NCI-H1417 treated with DMSO at 0.1 percent for 48 hours (cell line): Measurements from ENCODE around the gene MAGEF1.

Experiments
- DNase-seq: peaks from one replicate; lab custom pipeline; 2025; lab: John Stamatoyannopoulos, UW

Gene MAGEF1

DNA sequence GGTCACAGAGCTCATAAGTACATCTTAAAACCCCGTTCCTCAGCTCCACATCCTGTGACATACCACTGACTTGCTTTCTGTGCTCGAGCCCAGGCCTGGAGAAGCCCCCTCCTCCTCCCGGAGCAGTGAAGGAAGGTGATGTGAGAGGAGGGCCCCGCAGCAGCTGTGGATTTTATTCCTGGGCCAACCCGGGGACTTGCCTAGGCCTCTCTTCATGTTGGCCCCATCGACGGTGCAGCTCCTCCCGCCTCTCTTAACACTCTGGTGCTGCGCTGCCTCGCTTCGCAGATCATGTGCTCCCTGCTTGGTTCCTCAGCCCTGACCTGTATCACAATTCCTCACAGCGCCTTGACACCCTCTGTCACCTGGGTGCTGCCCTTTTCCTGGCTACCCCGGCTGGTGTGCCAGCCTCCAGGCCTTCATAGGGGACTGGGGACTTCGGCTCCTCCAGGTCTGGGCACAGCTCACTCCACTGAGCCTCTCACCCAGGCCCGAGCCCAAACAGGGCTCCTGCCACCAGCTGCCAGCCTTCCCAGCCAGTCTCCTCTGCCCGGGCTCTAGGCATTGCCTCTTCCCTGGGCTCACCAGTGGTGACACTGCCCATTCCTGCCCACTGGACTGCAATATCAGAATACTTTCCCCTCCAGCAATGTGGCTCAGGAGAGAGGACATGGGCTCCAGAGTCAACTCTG, 21.5 kb downstream of the MAGEF1 start:
- no peak for DNase-seq

DNA sequence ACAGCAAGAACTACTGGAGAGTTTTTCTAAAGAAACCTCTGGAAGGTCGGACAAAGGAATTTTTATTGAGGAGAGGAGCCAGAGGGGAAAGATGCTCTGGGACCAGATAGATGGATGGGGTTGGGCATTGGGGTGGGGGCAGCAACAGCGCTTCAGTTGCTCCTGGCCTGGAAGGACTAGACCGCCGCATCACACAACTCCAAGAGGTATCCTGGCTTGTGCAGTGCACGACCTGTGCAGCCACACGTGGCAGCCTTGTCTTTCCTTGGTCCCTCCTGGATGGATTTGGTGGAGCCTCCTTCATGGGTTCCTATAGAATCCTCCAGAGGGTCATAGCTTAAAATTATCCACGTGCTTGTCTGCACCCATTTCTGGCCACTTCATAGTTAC, 23.0 kb downstream of the MAGEF1 start:
- no peak for DNase-seq

DNA sequence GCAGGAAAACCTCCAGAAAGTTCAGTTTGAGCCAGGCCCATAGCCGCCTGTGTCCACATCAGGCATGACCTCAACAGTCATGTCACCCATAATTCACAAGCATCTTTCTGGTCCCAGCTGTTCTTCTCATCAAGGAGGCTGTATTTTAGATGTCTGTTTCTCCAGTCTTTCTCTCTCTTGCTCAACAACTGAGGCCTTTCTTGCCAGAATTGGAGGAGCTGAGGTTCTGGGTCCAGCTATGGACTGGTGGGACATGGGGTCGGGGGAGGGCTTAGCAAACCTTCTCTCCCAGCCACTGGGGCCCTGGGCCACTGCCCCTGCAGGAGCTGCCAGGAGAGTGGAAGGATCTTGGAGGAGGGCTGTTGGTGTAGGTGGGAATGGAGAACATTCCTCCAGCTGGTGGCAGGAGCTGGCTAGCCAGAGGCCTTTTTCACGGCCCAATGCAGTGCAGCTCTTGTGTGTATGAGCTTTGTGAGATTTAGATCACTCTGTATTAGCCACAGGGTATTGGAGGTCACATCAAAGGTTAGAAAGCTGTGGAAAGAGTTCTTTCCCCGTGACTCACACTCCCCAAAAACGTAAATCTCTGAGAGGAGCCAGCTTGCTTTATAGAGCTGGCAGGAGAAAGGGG, 23.5 kb downstream of the MAGEF1 start:
- DNase-seq: no peak

DNA sequence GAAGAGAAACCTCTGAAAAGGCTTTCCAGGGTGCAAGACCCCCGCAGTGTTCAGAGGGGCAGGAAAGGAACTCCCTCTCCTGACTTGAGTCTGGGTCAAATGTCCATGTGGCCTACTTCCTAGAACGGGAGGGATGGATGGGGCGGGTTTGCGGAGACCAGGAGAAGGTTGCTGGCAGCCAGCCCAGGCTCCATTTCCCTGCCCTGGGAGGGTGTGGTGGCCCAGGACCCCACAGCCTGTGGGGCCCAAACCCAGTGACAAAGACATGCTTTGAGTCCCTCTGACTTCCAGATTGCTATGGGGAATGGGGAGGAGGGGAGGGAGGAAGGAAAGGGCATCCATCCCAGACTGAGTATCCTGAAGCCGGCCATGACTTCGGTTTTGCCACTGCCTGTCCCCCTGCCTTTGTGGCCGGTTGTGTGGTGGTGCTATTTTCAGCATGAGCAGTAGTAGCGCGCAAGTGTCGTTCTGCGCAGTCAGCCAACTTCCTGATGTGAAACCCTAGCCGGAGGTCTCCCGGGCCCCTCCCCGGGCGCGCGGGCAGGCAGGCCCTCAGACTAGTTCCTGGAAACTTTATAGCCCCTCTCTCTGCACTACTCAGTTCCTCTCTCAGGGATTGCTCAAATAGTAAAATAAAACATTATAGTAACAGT, 24.4 kb downstream of the MAGEF1 start:
- DNase-seq: no peak

DNA sequence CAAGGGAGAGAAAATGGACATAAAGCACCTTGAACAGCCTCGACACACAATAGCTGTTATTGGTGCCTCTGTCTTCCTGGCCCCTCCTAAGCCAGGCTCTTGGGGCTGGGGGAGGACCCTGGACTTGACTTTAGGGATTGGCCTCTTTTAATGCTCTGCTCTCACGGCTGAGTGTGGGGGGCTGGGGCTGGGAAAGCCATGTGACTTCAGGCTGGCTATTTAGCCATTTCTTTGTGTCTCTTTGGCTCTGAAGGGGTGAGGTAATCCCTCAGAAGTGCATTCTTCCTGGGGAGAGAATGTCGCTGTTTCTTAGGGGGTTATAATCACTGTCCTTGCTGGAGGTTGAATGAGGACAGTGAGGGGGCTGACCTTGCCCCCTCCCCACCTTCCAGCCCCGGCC, 26.2 kb downstream of the MAGEF1 start:
- no peak for DNase-seq

DNA sequence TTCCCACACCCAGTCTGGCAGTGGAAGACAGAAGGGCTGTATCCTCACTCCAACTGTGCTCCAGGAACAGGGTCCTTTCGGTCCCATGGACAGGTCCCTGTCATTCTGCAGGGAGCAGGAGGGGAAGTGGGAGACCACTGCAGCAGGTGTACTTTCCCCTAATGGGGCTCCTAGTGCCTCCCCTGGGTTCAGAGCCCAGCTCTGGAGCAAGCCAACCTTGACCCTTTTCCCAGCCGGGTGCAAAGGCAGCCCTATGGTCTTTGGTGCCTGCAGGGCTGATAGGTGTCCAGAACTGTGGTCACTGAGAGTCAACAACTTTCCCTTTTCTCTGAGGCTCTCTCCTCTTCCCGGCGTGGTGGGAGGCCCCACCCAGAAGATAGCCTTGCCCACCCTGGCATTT, 26.8 kb downstream of the MAGEF1 start:
- no peak for DNase-seq

DNA sequence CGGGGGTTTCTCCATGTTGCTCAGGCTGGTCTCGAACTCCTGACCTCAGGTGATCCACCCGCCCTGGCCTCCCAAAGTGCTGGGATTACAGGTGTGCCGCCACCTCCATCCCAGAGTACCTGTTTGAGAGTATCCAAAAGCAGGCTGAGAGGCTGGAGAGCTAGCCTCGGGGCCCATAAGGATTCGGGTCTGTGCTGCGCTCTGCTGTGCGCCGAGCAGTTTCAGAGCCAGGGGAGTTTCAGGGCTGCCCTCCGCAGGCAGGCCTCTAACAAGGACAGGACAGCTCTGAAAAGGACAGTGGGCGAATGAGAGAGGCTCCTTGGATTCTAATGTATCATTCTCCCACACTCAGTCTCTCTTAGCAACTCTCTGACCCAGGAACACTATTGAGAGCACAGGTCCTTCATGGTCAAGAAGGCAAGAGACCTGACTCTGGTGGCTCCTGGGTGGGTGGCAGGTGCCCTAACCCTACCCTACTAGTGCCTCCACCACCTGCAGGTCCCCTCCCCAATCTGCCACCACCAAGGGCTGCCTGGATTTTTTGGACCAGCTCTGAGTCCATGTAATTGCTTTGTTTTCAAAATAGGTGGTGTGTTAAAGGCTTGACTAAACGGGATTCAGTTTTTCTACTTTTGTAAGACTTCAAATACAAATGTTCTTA, 27.8 kb downstream of the MAGEF1 start:
- no peak for DNase-seq

DNA sequence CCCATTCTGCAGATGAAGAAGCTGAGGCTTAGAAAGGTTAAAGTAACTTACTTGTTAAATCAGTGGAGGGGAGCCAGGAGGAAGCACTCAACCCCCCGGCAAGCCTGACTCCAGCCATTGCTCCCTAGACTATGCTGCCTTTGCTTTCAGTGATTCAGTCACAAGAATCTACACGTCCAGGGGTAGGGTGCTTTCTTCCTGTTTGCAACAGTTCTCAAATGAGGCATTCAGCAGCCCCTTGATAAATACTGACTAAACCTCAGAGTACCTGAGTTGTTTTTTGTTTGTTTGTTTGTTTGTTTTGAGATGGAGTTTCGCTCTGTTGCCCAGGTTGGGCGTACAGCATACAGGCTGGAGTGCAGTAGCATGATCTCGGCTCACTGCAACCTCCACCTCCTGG, 28.6 kb downstream of the MAGEF1 start:
- no peak for DNase-seq

DNA sequence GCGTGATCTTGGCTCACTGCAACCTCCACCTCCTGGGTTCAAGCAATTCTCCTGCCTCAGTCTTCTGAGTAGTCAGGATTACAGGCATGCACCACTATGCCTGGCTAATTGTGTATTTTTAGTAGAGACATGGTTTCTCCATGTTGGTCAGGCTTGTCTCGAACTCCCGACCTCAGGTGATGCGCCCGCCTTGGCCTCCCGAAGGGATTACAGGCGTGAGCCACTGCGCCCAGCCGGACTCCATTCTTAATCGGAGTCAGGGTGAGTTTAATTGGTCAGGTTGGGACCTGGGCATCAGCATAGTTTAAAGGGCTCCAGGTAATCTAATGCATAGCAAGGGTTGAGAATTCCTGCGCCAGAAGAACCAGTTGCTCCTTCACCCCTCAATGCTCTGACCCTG, 29.2 kb downstream of the MAGEF1 start:
- no peak for DNase-seq

DNA sequence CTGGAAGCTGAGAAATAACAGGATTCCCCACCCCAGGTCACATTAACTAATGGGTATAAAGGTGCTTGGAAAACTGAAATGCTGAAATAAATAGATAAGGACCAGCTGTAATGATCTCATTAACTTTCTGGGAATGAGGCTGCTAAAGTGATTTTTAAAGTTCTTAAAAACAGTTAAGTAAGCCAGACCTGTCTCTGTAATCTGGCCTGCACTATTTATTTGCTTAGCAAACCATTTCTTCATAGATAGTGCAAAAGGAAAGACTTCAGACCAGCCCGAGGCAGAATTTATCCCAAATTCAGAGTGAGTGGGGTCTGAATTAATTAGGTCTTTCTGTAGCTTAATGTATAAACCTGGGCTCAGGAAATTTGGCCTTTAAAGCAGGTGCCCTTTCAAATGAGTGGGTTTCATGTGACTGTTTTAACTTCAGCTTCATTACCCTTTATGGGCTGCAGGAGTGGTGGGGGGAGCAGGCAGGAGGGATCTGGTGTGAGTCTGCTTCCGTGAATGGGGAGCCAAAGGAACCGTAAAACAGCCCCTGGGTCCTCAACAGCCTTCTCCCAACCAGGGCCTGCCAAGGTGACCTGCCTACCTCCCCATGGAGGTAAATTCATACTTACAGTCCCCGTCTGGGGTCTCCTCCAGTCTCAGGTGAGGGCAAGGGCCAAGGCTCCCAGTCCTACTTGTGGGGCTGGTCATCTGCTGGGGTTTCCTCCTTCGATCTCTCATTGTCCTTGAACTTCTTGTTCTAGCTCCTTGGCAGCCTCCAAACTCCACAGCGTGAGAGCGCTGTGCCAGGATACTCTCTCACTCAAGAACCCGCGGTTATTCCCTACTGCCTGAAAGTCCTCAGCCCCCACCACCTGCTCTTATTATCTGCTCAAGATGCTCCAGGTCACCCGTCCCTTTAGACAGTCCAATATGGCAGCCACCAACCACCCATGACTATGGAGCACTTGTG, 31.2 kb downstream of the MAGEF1 start:
- DNase-seq: no peak

DNA sequence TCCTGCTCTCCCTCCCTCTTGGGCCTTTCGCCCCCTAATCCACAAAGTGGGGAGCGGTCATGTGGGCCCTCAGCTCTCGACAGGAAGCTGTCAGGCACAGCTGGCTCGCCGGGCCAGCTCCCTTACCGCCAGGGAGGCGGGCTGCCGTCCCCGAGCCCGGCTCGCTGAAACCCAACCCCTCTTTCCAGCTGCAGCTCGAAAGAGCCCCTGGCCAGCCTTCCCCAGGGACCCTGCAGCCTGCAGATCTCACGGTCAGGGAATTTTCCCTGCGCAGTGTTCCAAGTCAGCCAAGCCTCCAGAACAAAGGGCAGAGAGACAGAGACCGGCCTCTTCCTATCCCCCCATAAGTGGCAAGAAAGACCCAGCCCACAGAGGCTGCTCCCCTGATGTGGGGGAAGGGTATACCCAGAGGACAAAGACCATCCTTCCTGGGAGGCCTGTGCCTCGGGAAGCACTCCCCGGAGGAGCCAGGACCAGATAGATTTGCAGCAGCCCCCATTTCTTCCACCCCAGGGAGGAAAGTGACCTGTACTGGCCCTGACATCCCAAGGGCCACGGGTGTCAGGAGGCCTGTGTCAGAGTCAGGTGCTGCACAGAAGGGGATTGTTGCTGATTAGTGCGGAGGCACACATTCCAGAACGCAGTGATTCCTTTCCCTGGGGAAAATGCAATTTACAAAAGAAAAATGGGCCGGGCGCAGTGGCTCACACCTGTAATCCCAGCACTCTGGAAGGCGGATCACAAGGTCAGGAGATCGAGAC, 32.6 kb downstream of the MAGEF1 start:
- no peak for DNase-seq

DNA sequence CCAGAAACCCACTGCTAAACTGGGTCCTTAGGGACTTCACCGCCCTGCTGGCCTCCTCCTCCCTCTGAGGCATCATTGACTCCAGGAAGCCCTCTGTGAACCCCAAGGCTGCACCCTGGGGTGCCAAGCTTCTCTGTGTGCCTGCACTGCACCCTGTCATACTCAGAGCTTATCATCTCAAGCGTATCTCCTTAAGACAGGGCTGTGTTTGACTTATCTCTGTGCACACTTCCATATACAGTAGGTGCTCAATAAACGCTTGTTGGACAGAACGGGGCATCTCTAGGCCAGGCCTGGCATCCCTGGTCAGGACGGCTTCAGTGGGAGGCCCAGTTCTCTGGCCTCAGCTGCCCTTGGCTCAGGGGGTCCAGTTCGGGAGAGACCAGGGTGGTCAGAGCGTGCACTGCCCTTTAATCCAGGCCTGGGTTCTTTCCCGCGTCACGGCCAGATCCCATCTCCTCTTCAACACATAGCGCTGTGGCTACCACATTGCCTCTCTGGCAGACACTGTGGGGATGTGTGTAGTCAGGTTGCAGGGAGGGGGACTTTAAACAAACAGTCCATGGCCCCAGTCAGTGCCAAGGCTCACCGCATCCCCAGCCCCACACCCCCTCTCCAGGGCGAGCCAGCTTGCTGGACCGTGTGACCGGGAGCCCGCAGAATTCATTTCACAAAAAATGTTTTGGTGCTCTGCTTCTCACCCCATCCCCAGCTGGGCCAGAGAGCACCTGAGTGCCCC, 33.4 kb downstream of the MAGEF1 start:
- DNase-seq: no peak

DNA sequence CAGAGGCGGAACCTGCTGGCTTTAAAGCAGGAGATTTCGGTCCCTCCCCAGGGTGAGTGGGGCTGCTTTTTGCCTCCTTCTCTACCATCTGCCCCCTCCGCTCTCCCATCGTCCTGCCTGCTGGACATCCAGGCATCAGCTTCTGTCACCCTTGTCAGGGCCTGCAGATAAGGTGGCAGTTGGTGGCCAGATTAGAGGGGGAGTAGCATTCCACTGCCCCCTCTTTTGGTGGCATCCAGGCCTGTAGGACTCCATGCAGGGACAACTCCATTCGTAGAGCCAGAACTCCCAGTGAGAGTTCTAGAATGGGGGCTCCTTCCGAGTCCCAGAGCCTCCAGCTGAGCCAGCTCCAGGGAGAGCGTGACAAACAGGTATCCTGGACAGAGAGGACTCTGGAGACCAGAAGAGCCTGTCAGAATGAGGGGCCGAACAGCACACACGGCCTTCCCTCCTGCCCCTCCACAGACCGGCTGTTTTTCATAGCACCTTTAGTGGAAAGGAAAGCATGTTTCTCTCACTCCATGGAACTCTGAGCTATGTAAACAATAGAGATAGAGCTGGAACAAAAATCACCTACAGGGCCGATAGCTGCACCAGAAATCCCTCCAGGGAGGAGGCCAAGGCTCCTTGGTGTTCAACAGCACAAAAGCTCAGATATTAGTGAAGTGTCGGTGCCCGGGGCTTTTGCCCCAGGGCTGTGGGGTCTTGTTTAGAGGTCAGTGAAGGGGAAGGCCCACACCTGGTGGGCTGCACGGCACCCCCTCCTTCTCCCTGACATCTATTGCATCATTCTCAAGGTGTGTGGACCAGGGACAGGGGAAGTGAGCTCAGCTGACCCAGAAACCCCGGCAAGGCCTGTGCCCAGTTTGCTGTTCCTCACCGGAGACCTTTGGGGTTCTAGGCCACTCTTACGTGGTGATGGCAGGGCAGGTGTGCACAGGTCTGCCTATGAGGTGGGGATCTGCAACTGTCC, 34.2 kb downstream of the MAGEF1 start:
- no peak for DNase-seq

DNA sequence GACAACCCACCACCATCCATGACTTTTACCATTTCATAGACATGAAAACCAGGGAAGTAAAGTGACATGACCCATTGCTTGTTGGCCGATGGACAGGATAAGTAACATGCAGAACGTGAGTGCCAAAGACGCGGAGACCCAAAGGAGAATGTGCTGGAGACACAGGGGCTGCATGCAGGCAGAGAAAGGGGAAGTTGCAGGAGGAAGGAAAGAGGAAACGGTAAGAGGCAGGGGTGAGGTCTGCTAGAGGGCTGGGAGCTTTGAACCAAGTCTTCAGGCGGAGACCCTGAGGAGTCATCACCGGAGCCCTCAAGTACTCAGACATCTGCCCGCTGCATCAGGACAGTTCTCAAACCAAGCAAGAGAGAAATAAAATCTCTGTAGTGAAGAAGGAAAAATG, 34.9 kb downstream of the MAGEF1 start:
- no peak for DNase-seq

DNA sequence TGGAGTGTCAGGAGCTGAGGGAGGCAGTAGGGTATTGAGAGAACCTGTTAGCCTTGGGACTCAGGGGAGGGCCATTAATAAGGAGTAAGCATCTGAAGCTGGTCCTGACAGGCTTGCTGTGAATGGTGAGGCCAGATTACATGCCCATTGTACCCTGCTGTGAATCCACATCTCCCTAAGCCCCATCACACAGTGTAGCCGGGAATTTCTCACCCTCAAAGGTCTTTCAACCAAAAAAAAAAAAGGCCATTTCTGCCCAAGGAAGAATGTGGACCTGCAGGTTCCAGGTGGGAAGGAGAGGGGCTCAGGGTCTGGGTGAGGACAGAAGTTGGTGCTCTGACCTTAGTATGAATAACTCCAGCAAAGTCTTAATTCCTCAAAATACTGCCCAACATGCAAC, 37.2 kb downstream of the MAGEF1 start:
- no peak for DNase-seq

DNA sequence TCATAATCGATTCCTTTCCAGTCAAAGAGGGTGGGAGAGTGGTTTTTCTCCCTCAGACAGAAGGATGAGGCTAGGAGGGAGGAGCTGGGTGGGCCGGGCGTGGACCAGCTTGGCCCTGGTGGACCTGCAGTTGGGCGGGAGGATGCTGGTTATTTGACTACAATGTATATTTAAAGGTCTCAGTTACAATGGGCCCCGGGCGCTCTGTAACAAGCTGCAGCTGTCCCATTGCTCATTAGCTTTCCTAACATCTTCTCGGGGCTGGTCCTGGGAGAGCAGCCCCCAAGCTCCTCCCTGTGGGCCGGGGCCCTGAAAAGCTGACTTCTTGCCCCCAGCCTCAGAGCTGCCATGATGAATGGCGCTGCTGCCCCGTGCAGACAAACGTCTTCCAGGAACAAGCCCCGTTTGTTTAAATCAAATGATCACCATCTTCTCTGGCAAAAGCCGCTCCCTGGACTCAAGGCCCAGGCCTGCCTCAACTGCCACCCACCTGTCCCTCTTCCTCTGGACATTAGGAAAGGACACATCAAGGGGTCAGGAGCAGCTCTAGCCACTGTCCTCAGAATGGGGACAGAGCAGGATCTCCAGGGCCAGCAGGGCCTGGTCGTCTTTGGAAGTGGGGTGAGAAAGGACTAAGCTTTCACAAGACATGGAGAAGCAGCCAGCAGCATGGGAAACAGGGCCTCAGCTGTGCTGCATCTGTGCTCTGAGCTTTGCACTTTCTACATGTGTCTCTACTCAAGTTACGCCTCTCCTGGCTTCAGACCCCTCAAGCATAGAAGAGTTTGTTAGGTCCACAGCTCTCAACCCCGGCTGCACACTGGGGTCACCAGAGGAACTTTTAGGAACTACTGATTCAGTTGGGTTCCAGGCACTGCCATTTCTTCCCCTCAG, 38.6 kb downstream of the MAGEF1 start:
- no peak for DNase-seq

DNA sequence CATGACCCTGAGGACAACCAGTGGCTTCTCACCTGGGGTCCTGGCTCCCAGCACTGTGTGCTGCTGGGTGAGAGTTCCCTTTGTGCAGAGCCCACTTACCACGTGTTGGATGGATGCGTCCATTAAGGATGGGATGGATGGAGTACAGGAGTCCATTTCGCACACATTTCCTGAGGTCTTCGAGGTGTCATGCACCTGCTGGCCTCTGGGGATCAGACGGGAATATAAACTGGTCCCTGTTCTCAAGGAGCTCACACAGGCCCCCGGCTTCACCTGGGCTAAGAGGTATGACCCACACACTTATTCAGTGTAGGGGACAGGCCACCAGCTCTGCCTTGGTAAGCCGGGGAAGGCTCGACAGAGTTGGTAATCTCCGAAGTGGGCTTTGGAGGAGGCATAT, 39.5 kb downstream of the MAGEF1 start:
- DNase-seq: no peak

DNA sequence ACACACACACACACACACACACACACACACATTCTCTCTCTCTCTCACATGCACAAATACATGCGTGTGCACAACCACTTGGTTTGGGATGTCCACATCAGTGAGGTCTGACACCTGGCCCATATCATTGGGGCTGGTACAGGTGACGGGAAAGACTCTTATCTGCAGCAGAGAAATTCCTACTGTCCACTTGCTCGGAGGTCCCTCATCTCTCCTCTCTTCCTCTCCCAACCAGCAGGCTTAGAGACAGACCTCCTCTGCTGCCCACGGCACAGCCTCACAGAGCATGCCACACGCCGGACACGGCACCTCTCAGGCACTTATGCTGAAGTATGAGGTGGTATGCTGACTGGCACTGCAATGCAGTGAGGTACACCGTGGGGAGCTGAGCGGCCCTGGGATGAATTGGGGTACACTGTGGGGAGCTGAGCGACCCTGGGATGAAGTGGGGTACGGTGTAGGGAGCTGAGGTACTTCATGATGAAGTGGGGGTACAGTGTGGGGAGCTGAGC, 41.7 kb downstream of the MAGEF1 start:
- no peak for DNase-seq
